Upper lobe of right lung (tissue), 1 donor: ENCODE measurements around the gene TMEM179B. TPM values are rescaled to one million over a fixed set of nuclear protein-coding genes. Genes with fewer than 3 reads are reported as not detected.

Source experiments
- ATAC-seq: fragments of 200-7000 bp; cut with Tn5 transposase; one replicate; pipeline ENCODE4 v1.9.1; 2020; ENCODE audit warnings: mild to moderate bottlenecking, moderate library complexity
- DNase-seq: peaks from one replicate; pipeline ENCODE4 v3.0.0-alpha.2; 2020
- H3K27ac ChIP-seq: fragments of 200-600 bp; one replicate; pipeline ENCODE4 v1.8.0; 2022
- H3K27me3 ChIP-seq: fragments of 200-600 bp; one replicate; pipeline ENCODE4 v1.8.0; 2022; ENCODE audit warnings: mild to moderate bottlenecking
- H3K36me3 ChIP-seq: fragments of 200-600 bp; one replicate; pipeline ENCODE4 v1.8.0; 2022
- H3K4me1 ChIP-seq: fragments of 200-600 bp; one replicate; pipeline ENCODE4 v1.8.0; 2022
- H3K4me3 ChIP-seq: fragments of 200-600 bp; one replicate; pipeline ENCODE4 v1.8.0; 2022; ENCODE audit warnings: mild to moderate bottlenecking
- H3K9me3 ChIP-seq: fragments of 200-600 bp; one replicate; pipeline ENCODE4 v1.8.0; 2022
- CTCF ChIP-seq: fragments of 200-600 bp; IDR thresholded peaks from one replicate; pipeline ENCODE4 v1.8.0; 2022; ENCODE audit warnings: antibody characterized with exemption
- intact Hi-C: fragments of 100-400 bp; cut with DNase I; formaldehyde crosslinking; loops from one replicate; pipeline ENCODE4 v1.11.0; 2022
- total RNA-seq: library from RNA; stranded (reverse); fragmentation: NEBNext Ultra II Directional; extraction: Animal tissue kit (Norgen Biotek cat#: 25700); gene quantifications from one replicate; pipeline ENCODE4 v1.2.1, GENCODE V29; 2021
- donor health status: DM: no; HTN: yes; CAD: no; lungs with severe emphysema.

TMEM179B gene
- total RNA-seq, 1 donor from 2014 or later: 52.4 TPM

GRCh38 chr11:62792202-62792575 lies 5.0 kb downstream of the TMEM179B start:
- H3K27me3 ChIP-seq: no peaks in the 10 kb centered on the region
- peak overlapping the region; percentile 92 for H3K27ac ChIP-seq
- no peak for TF ChIP-seq CTCF
- H3K4me3 ChIP-seq: peak overlapping the region; percentile 97
- intact Hi-C loops: loop anchor here (10.0 kb wide), 1 partner anchor 63 kb away; no protein-coding TSS in a partner anchor
- peaks cover 35% of the 10 kb centered on the region for H3K4me1 ChIP-seq
- H3K9me3 ChIP-seq: no peaks in the 10 kb centered on the region
- peaks cover 71% of the 10 kb centered on the region for H3K36me3 ChIP-seq
- ATAC-seq: no peak
- no peak for DNase-seq

- no peak overlapping the region for H3K27ac ChIP-seq
- no peak for TF ChIP-seq CTCF
- intact Hi-C loops: loop anchor here (10.0 kb wide), 1 partner anchor 61 kb away; no protein-coding TSS in a partner anchor
- no peaks in the 10 kb centered on the region for H3K9me3 ChIP-seq
- H3K4me3 ChIP-seq: no peak overlapping the region
- no peaks in the 10 kb centered on the region for H3K27me3 ChIP-seq
- H3K4me1 ChIP-seq: peaks cover 25% of the 10 kb centered on the region
- no peak for DNase-seq
- no peak for ATAC-seq
- H3K36me3 ChIP-seq: peaks cover 85% of the 10 kb centered on the region
Observed at GRCh38 chr11:62794201-62794775, 7.1 kb downstream of the TMEM179B start.

- H3K27me3 ChIP-seq: no peaks in the 10 kb centered on the region
- peaks cover 93% of the 10 kb centered on the region for H3K36me3 ChIP-seq
- ATAC-seq (no peak), DNase-seq (no peak)
- intact Hi-C loops: loop anchor here (10.0 kb wide), 1 partner anchor 59 kb away; no protein-coding TSS in a partner anchor
- no peak overlapping the region for H3K4me3 ChIP-seq
- H3K27ac ChIP-seq: no peak overlapping the region
- TF ChIP-seq CTCF: no peak
- peaks cover 13% of the 10 kb centered on the region for H3K4me1 ChIP-seq
- no peaks in the 10 kb centered on the region for H3K9me3 ChIP-seq
Observed at GRCh38 chr11:62796281-62796680, 9.1 kb downstream of the TMEM179B start.

GRCh38 chr11:62799486-62799885 lies 12.3 kb downstream of the TMEM179B start:
- no peak for TF ChIP-seq CTCF
- Histone ChIP-seq H3K27me3 (no peaks in the 10 kb centered on the region), H3K9me3 (no peaks in the 10 kb centered on the region), H3K27ac (no peak overlapping the region), H3K4me1 (peaks cover 13% of the 10 kb centered on the region), H3K4me3 (no peak overlapping the region), H3K36me3 (peaks cover 94% of the 10 kb centered on the region)
- ATAC-seq (no peak), DNase-seq (no peak)
- intact Hi-C loops: loop anchor here (10.0 kb wide), 1 partner anchor 55 kb away; no protein-coding TSS in a partner anchor

- Histone ChIP-seq H3K36me3 (peaks cover 79% of the 10 kb centered on the region), H3K9me3 (no peaks in the 10 kb centered on the region), H3K27ac (no peak overlapping the region), H3K4me3 (no peak overlapping the region), H3K27me3 (no peaks in the 10 kb centered on the region), H3K4me1 (peaks cover 17% of the 10 kb centered on the region)
- DNase-seq (no peak), ATAC-seq (no peak)
- no peak for TF ChIP-seq CTCF
- intact Hi-C loops: no loop called here
Observed at GRCh38 chr11:62801071-62801470, 13.9 kb downstream of the TMEM179B start.
